ENCODE results near the gene H6PD.

H6PD gene

DNA sequence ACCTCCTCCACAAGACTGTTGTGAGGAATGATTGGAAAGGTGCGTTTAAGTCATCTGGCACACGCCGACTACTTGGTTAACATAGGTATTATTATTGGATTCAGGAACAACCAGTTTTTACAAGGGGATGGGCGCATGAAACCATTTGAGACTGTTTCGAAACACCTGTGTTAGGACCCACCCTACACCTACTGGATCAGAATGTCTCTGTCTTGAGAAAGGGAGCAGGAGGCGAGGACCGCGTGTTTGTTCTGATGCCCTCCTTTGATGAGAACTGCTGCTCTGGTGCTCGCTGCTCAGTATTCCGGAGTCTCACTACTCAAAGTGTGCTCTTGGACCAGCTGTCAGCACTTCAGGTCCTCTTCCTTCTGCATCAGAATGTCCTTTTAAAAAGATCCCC, 7.3 kb downstream of the H6PD start:
- DNase-seq: no peak

DNA sequence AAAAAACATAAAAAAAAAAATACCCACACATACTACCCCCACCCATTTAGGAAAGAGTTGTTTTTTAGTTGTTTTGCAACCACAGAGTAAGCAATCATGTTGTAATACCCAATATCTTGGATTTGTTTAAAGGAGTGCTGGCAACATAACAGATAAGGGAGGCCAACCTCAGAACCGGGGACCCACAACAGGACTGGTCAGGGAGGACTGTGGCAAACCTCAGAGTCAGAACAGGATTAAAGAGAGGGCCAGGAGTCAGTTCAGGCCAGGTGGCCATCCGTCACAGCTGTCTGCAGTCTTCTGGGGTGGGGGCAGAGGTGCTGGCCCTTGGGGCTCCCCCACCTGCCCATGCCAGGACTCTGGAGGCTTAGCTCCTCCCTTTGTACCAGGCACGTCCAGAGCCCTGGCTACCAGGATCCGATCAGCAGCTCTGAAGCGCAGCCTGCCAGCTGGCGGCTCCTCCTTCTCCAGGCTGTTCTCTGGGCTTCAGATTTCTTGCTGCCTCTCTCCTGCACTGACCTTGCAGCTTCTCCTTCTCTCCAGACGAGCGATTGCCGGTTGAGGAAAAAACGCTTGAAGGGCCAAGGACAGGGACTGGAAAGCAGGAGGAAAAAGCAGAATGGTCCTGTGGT, 7.9 kb downstream of the H6PD start:
- DNase-seq: no peak

DNA sequence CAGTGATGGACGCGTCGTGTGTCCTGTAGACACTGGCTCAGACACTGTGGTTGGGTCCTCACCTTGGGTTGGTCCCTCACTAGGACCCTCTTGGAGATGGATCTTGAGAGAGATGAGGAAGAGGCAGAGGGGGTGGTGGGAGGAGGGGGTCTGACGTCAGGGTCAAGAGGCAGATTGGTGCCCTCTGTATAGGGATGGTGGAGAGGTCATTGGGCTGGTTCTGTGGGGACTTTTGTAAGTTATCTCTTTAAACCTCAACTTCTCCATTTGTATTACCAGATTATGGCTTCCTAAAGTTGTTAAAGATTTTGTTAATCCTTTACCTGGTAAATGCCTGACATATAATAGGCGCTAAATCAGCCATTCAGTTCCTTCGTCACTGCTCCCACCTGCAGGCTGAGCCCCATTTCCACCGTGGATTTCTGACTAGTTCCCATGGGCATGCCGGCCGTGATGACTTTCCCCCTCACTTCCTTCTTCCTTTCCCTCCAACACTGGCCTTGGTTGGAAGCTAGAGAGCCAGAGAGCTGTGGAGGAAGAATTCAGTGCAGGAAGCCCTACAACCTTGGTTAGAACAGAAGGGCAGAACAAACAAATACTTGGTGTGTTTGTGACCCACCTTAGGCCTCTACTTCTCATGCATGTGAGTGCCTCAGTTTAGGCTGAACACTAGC, 8.6 kb downstream of the H6PD start:
- no peak for DNase-seq

DNA sequence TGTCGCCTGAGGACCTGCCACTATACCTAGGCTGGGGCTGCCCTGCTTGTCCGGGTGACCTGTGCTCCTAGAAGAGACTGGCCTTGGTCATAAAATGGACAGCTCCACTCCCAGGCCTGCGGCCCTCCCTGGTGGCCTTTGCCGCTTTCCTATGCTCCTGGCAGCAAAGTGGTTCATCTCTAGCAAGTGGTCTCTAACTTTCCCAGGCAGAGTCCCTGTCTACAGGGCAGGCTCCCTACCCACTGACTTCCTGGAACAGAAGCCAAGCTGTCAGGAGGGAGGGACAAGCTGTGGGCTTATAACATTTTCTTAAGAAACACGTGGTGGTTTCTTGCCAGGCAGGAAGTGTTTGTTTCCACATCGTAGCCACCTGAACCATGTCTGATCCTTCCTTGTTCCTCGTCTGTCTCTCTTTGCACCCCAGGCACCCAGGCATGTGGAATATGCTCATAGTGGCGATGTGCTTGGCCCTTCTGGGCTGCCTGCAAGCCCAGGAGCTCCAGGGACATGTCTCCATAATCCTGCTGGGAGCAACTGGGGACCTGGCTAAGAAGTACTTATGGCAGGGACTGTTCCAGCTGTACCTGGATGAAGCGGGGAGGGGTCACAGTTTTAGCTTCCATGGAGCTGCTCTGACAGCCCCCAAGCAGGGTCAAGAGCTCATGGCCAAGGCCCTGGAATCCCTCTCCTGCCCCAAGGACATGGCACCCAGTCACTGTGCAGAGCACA, 10.1 kb downstream of the H6PD start:
- DNase-seq: no peak

DNA sequence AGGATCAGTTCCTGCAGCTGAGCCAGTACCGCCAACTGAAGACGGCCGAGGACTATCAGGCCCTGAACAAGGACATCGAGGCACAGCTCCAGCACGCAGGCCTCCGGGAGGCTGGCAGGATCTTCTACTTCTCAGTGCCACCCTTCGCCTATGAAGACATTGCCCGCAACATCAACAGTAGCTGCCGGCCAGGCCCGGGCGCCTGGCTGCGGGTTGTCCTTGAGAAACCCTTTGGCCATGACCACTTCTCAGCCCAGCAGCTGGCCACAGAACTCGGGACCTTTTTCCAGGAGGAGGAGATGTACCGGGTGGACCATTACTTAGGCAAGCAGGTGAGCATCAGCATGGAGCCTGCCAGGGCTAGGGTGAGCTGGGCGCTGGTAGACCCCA, 10.7 kb downstream of the H6PD start:
- DNase-seq: no peak

DNA sequence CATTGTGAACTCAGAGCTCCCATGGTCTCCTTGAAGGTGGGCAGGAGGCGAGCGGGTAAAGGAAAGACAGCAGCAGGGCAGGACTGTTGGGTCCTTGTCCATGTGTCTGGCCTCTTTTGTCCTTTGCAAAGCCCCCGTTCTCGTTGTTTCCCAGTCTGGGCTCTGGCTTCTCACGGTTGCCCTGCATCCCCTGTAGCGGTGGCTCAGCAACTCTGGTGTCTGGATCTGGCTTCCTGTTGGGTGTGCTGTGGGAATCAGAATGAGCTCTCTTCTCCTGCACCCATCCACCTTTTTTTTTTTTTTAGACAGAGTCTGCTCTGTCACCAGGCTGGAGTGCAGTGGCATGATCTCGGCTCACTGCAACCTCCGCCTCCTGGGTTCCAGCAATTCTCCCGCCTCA, 11.1 kb downstream of the H6PD start:
- no peak for DNase-seq

DNA sequence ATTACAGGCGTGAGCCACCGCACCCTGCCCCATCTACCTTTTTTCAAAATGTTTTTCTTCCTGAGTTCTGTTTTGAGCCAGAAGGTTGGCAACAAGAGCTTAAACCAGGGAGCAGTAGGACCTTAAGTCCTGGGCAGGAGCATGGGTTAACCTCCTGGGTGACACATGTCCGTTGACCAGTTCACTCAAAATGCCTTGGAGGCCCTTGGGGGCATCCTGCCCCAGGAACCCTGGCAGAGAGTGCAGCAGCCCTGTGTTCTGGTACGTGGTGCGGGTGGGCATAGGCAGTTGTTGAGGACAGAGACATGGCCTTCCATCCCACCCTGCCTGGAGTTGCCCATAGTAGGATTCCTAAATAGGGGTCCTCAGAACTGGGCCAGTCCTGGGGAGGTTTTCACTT, 11.6 kb downstream of the H6PD start:
- DNase-seq: no peak

DNA sequence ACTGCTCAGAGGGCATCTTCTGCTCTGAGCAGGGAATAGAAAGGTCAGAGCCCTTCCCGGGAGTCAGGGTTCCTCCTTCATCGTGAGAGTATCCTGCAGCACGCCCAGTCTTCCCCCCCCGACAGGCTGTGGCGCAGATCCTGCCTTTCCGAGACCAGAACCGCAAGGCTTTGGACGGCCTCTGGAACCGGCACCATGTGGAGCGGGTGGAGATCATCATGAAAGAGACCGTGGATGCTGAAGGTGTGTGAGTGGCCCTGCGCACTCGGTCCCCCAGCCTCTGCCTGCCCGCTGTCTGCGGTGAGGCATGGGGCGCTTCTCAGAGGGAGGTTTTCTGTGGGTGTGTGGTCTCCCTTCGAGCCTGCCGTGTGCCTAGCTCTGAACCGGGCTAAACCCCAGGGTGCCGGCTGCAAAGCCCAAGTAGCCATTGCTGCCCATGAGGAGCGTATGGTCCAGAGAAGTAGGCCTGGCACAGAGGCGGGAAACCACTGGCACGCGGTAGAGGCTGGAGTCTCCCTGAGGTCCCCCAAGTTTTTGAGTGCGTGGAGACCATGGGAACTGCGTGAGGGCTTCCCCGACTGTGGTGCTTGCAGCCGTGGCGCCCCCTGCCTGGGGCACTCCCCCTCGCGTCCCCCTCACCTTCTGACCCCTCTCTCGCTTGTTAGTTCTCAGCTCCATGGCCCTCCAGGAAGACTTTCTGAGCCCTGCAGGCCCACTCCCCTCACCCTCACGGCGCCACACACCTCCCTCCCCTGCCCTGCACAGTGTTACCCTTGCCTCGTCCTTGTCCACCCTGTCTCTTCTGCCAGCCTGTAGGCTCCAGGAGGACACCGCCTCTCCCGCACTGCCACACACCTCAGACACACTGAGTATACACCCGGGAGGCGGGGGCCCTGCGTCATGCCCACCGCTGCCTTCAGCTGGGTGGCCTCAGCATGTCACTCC, 12.5 kb downstream of the H6PD start:
- DNase-seq: no peak

DNA sequence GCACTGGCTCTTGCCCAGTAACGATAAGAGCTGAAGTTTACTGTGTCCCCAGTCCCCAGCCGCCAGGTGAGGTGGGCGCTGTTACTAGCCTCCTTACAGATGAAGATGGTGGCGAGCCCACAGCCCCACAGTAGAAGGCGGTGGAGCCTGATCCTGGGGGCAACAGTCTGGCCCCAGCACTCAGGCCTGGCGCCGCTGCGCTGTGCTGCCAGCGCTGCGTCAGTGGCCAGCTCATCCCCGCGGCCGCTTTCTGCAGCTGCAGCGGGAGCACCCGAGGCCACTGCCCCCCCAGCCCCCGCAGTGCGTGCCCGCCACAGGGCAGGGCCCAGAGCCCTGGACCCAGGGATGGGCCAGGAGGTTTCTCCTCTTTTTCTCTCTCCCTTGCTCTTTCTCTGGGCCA, 13.3 kb downstream of the H6PD start:
- DNase-seq: no peak

DNA sequence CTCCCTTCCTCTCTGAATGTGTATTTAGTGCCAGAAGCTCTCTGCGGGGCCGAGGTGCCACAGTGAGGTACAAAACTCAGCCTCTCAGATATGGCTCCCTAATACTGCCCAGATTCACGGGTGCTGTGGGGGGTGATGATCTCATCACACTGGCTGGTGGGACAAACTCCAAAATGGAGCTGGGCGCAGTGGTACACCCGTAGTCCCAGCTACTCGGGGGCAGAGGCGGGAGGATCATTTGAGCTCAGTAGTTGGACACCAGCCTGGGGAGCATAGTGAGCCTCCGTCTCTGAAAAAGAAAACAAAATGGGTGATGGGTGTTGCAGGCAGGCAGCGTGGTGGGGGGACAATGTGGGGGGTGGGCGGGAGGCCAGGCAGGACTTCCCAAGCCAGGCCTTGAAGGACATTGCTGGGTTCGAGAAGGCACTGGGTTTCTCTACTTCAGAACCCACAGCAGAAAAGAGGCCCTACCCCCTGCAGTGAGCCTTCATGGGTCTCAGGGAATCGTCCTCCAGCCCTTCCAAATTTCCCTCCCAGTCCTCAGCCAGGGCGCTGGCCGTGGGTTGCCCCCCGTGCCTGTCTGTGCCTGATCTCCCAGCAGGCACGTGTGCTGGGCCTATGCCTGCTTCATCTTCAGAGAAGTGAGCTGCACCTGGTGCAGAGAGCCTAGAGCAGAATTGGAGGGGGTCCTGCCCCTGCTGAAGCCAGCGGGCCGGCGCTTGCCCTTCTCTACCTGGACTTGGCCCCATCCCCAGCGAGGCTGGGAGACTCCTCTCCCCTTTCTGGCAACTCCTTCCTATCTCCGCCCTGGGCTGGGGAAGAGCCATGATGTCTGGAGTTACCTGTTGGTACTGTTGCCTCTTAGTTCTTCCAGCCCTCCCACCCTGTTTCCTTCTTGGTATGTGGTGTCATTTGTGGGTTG, 14.0 kb downstream of the H6PD start:
- no peak for DNase-seq

DNA sequence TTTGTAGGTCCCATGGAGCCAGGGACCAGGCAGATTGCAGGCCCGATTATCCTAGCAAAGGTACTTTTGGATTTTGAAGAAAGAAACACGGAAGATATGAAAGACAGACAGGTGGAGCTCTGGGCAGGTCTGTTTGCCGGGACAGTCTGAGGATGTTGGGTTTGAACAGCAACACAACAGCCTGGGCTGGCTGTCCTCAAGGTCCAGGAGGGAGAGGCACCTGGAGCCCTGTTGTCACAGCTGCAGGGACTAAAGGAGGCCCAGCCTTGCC, 14.6 kb downstream of the H6PD start:
- no peak for DNase-seq

DNA sequence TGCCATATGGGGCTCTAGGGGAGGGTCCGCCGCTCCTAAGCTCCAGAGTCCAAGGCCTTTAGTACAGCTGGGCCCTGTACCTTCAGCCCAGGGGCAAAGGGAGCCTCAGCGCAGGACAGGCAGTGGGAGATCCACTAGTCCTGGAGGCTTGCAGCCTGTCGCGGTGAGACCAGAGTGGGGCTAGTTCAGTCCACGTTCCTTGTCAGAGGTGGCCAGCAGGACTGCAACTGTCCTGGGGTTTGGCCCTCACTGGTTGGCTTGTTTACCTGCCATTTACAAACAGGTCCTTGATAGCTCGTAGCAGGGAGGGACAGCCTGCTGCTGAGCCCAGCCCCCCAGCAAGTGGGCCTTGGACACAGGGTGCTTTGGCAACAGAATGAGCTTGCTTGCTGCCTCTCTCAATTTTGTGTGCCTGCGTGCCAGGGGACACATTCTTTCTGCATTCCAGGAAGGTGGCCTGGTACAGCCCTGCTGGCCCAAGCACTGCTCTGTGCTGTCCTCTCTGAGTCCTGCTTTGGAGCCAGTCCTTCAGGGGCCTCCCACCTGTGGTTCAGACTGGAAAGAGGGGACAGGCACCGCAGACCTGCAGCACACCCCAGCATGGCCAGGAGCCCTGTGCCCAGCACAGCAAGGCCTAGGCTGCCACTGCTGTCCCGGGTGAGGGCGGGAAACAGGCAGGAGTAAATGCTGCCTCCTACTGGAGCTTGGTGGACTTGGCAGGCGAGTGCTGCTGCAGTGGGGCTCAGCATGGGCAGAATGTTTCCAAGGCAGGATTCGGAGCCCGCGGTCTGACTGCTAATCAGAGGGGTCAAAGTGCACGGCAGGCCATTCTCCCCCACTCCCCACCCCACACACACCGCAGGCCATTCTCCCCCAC, 15.2 kb downstream of the H6PD start:
- no peak for DNase-seq

DNA sequence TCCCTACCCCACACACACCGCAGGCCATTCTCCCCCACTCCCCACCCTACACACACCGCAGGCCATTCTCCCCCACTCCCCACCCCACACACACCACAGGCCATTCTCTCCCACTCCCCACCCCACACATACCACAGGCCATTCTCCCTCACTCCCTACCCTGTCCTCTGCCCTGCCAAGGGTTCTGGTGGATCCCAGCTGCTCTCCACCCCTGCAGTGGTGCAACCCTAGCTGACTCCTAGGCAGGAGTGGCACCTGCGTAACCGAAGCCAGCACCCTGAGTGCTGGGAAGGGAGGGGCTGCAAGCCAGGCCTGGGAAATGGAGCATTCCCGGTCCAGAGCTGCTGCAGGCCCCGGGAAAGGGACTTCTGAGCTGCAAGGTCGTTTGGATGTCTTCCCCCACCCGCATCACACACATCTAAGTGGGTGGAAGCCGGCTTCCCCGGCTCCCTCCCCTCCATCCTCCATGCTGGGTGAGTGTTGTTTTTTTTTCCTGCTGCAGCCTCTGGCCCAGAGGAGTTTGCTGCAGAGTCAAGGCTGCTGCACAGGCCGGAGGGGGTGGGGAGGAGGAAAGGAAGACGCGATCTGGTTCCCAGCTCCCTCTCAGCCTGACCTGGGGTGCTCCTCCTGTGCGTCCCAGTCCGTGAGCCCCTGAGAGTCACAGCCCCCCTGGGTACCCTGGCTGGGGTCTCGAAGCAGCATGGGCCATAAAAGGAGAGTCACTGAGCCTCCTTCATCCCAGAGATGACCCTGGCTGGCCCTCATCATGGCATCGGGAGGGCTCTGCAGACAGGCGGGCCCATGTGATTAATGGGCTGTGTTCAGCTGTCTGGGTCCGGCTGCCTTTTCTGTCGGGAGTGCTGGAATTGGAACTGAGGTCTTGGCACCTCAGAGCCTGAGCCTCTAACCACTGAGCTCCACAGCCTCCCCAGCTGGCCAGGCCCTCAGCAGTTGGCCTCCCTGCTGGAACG, 16.1 kb downstream of the H6PD start:
- no peak for DNase-seq

DNA sequence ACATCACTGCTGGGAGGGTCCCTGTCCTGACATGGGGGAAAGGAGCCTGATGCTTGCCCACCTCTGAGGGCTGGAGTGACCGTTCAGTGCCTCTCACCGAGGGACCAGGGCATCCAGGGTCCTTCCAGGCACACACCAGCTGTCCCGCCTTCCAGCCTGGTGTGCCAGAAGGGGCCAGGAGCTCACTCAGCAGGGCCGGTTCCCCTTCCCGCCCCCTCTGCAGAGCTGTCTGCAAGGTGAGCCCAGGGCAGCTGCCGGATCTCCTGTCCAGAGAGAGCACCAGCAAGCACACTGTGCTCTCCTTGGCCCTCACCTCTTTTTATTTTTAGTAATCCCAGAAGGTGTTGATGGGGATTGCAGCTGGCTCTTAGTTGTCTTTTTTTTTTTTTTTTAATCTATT, 16.9 kb downstream of the H6PD start:
- DNase-seq: no peak

DNA sequence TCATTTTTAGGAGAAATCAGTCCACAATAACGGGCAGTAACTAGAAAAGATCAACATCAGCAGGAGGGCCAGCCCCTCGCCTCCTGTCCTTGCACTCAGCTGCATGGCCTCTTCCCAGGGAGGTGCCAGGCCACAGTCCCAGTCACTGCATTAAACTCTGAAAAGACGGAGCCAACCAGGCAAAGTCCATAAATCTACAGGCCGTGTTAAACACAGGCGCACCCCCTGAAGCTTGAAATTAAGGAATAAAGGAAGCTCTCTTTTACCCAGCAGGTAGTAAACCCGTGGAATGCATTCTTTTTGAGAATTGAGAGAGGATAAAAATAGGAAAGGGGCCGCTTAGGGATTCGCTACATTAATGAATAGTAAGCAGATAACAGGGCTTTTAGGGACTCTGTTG, 18.4 kb downstream of the H6PD start:
- no peak for DNase-seq

DNA sequence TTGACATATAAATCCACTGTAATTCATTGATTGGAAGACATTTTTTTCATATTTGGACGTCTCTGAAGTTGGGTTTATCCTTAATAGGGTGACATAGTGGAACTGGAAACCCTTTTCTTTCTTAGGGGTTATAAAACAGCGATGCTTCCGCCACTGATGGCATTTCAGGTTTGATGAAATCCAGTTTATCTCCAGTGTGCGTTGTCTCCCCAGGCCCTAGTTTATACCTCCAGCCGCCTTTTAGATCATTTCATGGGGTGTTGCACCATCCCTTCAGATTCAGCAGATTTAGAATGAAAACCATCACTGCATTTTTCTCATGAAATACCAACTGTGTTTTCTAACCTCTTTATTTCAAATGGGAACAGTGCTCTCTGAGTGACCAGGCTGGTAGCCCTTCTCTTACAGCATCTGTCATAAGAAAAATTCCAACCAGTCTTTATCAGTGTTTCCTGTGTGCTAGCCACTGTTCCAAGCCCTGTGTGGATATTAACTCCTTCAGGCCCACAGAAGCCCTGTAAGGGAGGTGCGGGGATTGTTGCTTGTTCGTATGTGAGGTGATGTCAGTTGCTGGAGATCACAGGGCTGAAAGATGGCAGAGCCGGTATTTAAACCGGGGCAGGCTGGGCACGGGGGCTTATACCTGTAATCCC, 19.0 kb downstream of the H6PD start:
- no peak for DNase-seq

DNA sequence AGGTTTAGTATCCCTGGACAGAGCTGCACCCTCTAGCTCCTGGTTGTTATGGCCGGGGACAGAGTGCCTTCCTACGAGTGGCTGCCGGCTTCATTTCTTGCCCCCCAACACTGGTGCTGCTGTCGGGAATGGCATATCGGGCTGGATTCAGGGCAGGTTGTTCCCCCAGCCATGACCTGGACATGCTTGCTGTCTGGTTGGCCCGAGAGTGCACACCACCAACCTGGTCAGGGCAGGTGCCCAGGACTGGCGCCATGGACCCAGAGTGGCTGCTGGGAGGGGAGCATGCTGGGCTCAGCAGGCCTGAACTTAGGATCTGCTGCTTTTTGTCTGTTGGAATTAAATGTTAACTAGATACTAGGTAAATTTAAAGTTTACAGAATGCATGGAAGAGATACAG, 21.8 kb downstream of the H6PD start:
- DNase-seq: no peak

DNA sequence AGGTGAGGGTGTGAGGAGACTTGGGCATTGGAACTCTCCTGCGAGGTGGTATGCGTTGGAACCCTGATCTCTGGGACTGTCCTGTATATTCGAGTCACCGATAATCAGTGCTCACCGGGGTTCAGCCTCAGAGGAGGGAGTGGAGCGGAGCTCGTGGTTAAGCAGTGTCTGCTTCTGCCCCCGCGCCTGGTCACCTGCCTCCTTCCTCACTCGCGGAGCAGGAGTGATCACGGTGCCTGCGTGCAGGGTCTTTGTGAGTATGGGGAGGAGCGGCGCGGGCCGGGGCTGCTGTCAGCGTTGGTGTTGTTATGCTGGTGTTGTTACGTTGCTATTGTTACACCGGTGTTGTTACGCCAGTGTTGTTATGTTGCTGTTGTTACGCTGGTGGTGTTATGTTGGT, 23.3 kb downstream of the H6PD start:
- no peak for DNase-seq

DNA sequence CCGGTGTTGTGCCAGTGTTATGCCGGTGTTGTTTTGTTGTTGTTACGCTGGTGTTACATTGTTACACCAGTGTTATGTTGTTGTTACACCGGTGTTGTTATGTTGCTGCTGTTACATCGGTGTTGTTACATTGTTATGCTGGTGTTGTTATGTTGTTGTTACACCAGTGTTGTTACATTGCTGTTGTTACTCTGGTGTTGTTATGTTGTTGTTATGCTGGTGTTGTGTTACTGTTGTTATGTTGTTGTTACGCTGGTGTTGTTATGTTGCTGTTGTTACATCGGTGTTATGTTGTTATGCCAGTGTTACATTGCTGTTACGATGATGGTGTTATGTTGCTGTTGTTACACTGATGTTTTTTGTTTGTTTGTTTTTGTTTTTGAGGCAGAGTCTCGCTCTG, 24.1 kb downstream of the H6PD start:
- no peak for DNase-seq

All from activated T-cell treated with anti-CD3 and anti-CD28 coated beads for 4 hours (primary cell).